ENCODE results near the gene MTG2. TPM values are rescaled to one million over a fixed set of nuclear protein-coding genes. Genes with fewer than 3 reads are reported as not detected.
A peak's percentile ranks its signal among the peaks of the same experiment; 100 is the strongest.

Gene MTG2
- total RNA-seq, 1 experiment from 2014 or later = 33.9 TPM

DNA sequence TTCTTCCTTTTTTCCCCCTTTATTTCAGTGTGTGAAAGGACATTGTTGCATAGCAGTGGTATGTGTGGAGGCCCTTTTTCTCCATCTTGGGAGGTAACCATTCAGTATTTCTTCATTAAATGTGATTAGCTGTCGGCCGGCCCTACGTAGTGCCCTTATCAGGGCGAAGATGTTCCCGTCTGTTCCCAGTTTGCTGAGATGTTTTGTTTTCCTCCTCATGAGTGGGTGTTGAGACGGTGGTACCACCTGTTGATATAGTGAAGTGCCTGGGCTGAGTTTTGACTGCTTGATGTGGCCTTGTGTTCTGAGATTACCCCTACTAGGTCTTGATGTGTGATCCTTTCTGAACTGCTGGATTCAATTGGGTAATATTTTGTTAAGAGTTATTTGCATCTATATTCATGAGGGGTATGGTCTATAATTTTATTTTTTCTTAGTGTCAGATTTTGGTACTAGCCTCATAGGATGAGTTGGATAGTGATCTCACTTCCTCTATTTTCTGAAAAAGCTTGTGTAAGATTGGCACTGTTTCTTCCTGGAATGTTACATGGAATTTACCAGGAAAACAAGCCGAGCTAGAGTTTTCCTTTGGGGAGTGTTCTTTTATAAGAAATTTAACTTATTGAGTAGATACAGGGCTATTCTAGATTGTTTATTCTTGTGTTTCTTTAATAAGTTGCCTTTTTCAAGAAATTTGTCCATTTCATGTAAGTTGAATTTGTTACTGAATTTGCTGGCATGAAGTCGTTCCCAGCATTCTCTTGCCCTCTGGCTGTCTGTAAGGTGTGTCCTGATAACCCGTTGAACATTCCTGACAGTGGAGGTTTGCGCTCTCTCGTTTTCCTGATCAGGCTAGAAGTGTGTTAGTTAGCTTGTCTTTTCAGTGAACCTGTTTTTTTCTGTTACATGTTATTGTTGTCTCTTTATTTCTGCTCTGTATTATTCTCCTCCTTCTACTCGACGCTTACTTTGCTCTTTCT is 4.3 kb downstream of the MTG2 start:
- Histone ChIP-seq H3K9ac (ENCODE audit: low read length) (no peak overlapping the region), H3K9me3 (ENCODE audit: low read length) (no peaks in the 10 kb centered on the region), H4K20me1 (ENCODE audit: low read length) (no peaks in the 10 kb centered on the region), H3K36me3 (ENCODE audit: low read depth, low read length) (peaks cover 10% of the 10 kb centered on the region; the same call in 1 of the 2 replicates), H3K4me3 (ENCODE audit: low read length) (no peak overlapping the region), H3F3A (ENCODE audit: low read length, unreplicated experiment) (no peaks in the 10 kb centered on the region), H3K27me3 (ENCODE audit: low read length) (no peaks in the 10 kb centered on the region), H3K9me2 (replicated peaks; ENCODE audit: low read length) (no peaks in the 10 kb centered on the region), H2AFZ (ENCODE audit: low read length) (no peak overlapping the region), H3K79me2 (ENCODE audit: low read length) (peaks cover 83% of the 10 kb centered on the region), H3K4me2 (ENCODE audit: low read length) (no peak overlapping the region), H3K4me1 (ENCODE audit: insufficient read depth, low read length) (peaks cover 5% of the 10 kb centered on the region), H3K27ac (ENCODE audit: low read length) (no peak overlapping the region)
- POLR2A ChIA-PET (ENCODE audit: unreplicated experiment) = no interaction called here
- no TSS peak for BruUV-seq (replicated peaks)
- TF ChIP-seq EZH2 (IDR thresholded peaks at IDR 0.05; ENCODE audit: low read length, unreplicated experiment) (no peak), EZH2phosphoT487 (IDR thresholded peaks at IDR 0.05; ENCODE audit: borderline replicate concordance, low read length) (no peak)
- TF ChIP-seq, protein P1, sequence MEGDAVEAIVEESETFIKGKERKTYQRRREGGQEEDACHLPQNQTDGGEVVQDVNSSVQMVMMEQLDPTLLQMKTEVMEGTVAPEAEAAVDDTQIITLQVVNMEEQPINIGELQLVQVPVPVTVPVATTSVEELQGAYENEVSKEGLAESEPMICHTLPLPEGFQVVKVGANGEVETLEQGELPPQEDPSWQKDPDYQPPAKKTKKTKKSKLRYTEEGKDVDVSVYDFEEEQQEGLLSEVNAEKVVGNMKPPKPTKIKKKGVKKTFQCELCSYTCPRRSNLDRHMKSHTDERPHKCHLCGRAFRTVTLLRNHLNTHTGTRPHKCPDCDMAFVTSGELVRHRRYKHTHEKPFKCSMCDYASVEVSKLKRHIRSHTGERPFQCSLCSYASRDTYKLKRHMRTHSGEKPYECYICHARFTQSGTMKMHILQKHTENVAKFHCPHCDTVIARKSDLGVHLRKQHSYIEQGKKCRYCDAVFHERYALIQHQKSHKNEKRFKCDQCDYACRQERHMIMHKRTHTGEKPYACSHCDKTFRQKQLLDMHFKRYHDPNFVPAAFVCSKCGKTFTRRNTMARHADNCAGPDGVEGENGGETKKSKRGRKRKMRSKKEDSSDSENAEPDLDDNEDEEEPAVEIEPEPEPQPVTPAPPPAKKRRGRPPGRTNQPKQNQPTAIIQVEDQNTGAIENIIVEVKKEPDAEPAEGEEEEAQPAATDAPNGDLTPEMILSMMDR (conservative IDR thresholded peaks at IDR 0.05; ENCODE audit: low read depth, low read length) = no peak
- intact Hi-C loops (cut with micrococcal nuclease) = no loop called here
- ATAC-seq = no peak
- DNase-seq = peak; percentile 8
- CTCF ChIA-PET = no interaction called here

DNA sequence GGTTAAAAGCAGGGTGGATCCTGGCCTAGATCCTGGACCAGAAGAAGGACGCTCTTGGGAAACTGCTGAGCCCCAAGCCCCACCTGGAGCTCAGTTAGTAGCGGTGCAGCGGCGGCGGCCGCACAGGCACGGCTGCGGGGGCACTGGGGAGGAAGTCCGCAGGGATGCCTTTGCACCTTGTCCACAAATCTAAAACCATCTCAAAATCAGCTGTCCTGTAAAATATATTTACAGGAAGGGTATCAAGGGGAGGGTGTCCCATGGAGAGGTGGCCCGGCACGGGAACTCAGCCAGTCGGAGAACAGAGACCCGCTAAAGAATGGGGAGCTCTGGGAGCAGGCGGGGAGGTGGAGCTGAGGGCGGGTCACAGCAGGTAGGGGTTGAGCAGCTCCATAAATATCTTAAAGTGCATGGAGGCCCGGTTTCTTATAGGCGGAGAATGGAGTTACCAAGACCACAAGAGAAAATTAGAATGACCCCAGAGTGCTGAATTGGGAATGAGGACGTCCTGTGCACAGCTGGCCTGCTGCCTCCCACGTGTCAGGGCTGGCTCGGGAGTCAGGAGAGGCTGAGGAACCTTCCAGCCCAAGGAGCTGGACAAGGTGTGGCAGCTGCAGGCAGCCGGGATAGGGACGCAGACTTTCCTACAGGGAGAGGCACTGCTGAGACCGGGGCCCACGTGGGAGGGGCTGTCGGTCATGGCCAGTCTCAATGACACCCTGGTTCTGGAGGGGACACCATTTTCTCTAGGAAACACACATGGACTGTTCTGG is 8.0 kb downstream of the MTG2 start:
- Histone ChIP-seq H4K20me1 (ENCODE audit: low read length) (no peaks in the 10 kb centered on the region), H3K4me2 (ENCODE audit: low read length) (no peak overlapping the region), H3F3A (ENCODE audit: low read length, unreplicated experiment) (no peaks in the 10 kb centered on the region), H3K79me2 (ENCODE audit: low read length) (peaks cover 50% of the 10 kb centered on the region), H3K27me3 (ENCODE audit: low read length) (no peaks in the 10 kb centered on the region), H3K4me1 (ENCODE audit: insufficient read depth, low read length) (no peaks in the 10 kb centered on the region; the same call in 1 of the 2 replicates), H3K27ac (ENCODE audit: low read length) (no peak overlapping the region), H2AFZ (ENCODE audit: low read length) (no peak overlapping the region), H3K9me3 (ENCODE audit: low read length) (no peaks in the 10 kb centered on the region), H3K36me3 (ENCODE audit: low read depth, low read length) (peaks cover 18% of the 10 kb centered on the region; the same call in 1 of the 2 replicates), H3K9ac (ENCODE audit: low read length) (no peak overlapping the region), H3K9me2 (replicated peaks; ENCODE audit: low read length) (no peaks in the 10 kb centered on the region), H3K4me3 (ENCODE audit: low read length) (no peak overlapping the region)
- BruUV-seq (replicated peaks) = no TSS peak
- DNase-seq (no peak), ATAC-seq (no peak)
- POLR2A ChIA-PET (ENCODE audit: unreplicated experiment) = no interaction called here
- intact Hi-C loops (cut with micrococcal nuclease) = no loop called here
- TF ChIP-seq EZH2 (IDR thresholded peaks at IDR 0.05; ENCODE audit: low read length, unreplicated experiment) (no peak), EZH2phosphoT487 (IDR thresholded peaks at IDR 0.05; ENCODE audit: borderline replicate concordance, low read length) (no peak)
- TF ChIP-seq, protein P1 (conservative IDR thresholded peaks at IDR 0.05; ENCODE audit: low read depth, low read length) = no peak
- CTCF ChIA-PET = no interaction called here

Measured in PC-3 (cell line).